ENCODE measurements around the gene TPRG1. TPM values are rescaled to one million over a fixed set of nuclear protein-coding genes. Genes with fewer than 3 reads are reported as not detected.

Gene TPRG1
- total and polyA plus RNA-seq, 2 of the 8 experiments (the other 6 are each of a cell fraction or from before 2014, with no cell fraction given), result 0.37 to 0.47 TPM

DNA sequence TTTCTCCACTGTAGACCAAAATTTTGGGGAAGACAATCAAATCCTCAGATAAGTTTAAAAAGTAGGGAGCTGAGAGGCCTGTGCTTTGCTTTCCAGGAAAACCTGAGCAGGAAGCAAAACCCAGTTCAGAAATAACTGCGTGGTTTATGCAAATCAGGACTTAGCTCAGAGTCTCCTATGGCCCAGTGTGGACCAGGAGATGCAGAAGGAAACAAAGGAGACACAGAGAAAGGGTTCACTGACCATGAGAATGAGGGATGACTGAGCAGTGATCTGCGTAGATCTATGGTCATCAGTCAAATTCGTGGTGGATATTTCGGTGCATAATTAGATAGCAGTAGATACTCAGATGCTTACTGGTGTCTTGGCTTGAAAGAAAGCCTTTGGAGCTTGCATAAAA lies 196.6 kb downstream of the TPRG1 start:
- 0 out of 2 replicates have a peak overlapping the region, but pooled peaks have one; percentile 72 for H2AFZ ChIP-seq (ENCODE audit: low read length)
- peaks cover 0 to 1% (median 0%) of the 10 kb centered on the region in 4 experiments; a peak in 1 of 7 replicates for H3K27me3 ChIP-seq (replicated peaks in 1 of 4; ENCODE audit: control insufficient read depth in 3 of 4, extremely low read depth in 1 of 4, insufficient read depth in 3 of 4, low read length in 3 of 4)
- no peak overlapping the region; the same call in 1 of the 2 replicates for H2BK12ac ChIP-seq (ENCODE audit: low read depth, low read length)
- no peak for DNase-seq (ENCODE audit: low read depth in 1 of 2, low spot score in 2 of 2)
- no peak overlapping the region for H2BK15ac ChIP-seq (ENCODE audit: low read length)
- H3K27ac ChIP-seq (ENCODE audit: low read depth, low read length), result no peak overlapping the region
- no peak overlapping the region for H3K4me3 ChIP-seq (ENCODE audit: extremely low read depth in 1 of 4, insufficient read depth in 2 of 4, low read depth in 3 of 4, low read length in 4 of 4)
- no peaks in the 10 kb centered on the region for H3K79me2 ChIP-seq (ENCODE audit: control insufficient read depth in 1 of 2, insufficient read depth in 2 of 2, low read length in 2 of 2)
- H2BK5ac ChIP-seq (ENCODE audit: low read depth, low read length), result no peak overlapping the region
- no peaks in the 10 kb centered on the region for H3K9me3 ChIP-seq (ENCODE audit: insufficient read depth in 2 of 2, low read depth in 1 of 2, low read length in 1 of 2)
- H3K4ac ChIP-seq (replicated peaks; ENCODE audit: insufficient read length, low read depth, low read length), result no peak overlapping the region
- 90% methylated on average over 4 of the region's 4 CpGs; no CpG with 5 or more reads in 1 of the 2 experiments for WGBS, 2 experiments (ENCODE audit: extremely low coverage in 1 of 2, insufficient coverage in 1 of 2, insufficient read length in 1 of 2, insufficient replicate concordance in 2 of 2, low coverage in 1 of 2, low lambda C conversion rate in 2 of 2, missing lambda C conversion rate in 1 of 2)
- no peak overlapping the region for H2AK5ac ChIP-seq (ENCODE audit: low read depth, low read length)
- H3K56ac ChIP-seq (replicated peaks; ENCODE audit: insufficient read length, low read depth, low read length), result no peak overlapping the region
- H3K18ac ChIP-seq (ENCODE audit: extremely low read depth, low read length), result 0 out of 2 replicates have a peak overlapping the region, but pooled peaks have one; percentile 1
- H2BK120ac ChIP-seq (replicated peaks; ENCODE audit: low read depth, low read length), result peak overlapping the region; percentile 30
- H3K14ac ChIP-seq (ENCODE audit: insufficient read length), result no peak overlapping the region
- no peak overlapping the region; a peak in 1 of 4 replicates for H3K4me2 ChIP-seq (ENCODE audit: insufficient read depth in 1 of 2, low read depth in 2 of 2, low read length in 2 of 2)
- H3K4me1 ChIP-seq (replicated peaks in 1 of 4; ENCODE audit: control insufficient read depth in 3 of 4, insufficient read depth in 4 of 4, low read length in 3 of 4), result peaks cover 0 to 6% (median 0%) of the 10 kb centered on the region in 4 experiments; a peak in 1 of 7 replicates
- H4K5ac ChIP-seq (ENCODE audit: insufficient read length, low read depth, low read length), result no peak overlapping the region
- no peak overlapping the region for H3K23ac ChIP-seq (ENCODE audit: insufficient read length)
- no peak overlapping the region for H4K91ac ChIP-seq (replicated peaks; ENCODE audit: insufficient read length, low read length)
- ChIA-PET CTCF (ENCODE audit: partially characterized antibody) (interaction anchor here (0.6 to 1.3 kb wide), 4 partner anchors 17 to 326 kb away, joined by 3 to 4 read pairs (median 4); no protein-coding TSS in a partner anchor), POLR2A (ENCODE audit: partially characterized antibody) (interaction anchor here (2.0 kb wide), 1 partner anchor 13 kb away, joined by 4 read pairs; no protein-coding TSS in a partner anchor)
- no peak overlapping the region for H4K8ac ChIP-seq (ENCODE audit: extremely low read depth, insufficient read depth, low read length)
- no peaks in the 10 kb centered on the region for H3K23me2 ChIP-seq (ENCODE audit: low read depth, low read length)
- H3K79me1 ChIP-seq (ENCODE audit: low read depth, low read length), result no peaks in the 10 kb centered on the region
- H4K20me1 ChIP-seq (replicated peaks in 1 of 2; ENCODE audit: control insufficient read depth in 1 of 2, insufficient read depth in 2 of 2, low read length in 2 of 2), result no peaks in the 10 kb centered on the region
- no peaks in the 10 kb centered on the region for H3K36me3 ChIP-seq (ENCODE audit: control insufficient read depth in 2 of 4, insufficient read depth in 4 of 4, low read length in 3 of 4)
- no peak overlapping the region for H3K9ac ChIP-seq (replicated peaks in 1 of 4; ENCODE audit: extremely low read depth in 1 of 4, low read depth in 3 of 4, low read length in 3 of 4)
- FAIRE-seq, result no peak
- no peak overlapping the region for H2BK20ac ChIP-seq (ENCODE audit: low read length)
- TF ChIP-seq CHD2 (IDR thresholded peaks at IDR 0.05; ENCODE audit: low read length), result no peak
- TF ChIP-seq TAF7 (optimal IDR thresholded peaks at IDR 0.05; ENCODE audit: borderline replicate concordance, low read depth, low read length), result no peak
- TF ChIP-seq USF2 (IDR thresholded peaks at IDR 0.05; ENCODE audit: low read length), result no peak
- no peak for TF ChIP-seq BRCA1 (IDR thresholded peaks at IDR 0.05; ENCODE audit: low read depth, low read length)
- no peak for TF ChIP-seq RBBP5 (IDR thresholded peaks at IDR 0.05; ENCODE audit: borderline replicate concordance, low read depth, low read length)
- TF ChIP-seq, protein P1, sequence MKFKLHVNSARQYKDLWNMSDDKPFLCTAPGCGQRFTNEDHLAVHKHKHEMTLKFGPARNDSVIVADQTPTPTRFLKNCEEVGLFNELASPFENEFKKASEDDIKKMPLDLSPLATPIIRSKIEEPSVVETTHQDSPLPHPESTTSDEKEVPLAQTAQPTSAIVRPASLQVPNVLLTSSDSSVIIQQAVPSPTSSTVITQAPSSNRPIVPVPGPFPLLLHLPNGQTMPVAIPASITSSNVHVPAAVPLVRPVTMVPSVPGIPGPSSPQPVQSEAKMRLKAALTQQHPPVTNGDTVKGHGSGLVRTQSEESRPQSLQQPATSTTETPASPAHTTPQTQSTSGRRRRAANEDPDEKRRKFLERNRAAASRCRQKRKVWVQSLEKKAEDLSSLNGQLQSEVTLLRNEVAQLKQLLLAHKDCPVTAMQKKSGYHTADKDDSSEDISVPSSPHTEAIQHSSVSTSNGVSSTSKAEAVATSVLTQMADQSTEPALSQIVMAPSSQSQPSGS (IDR thresholded peaks at IDR 0.05; ENCODE audit: low read length), result no peak
- TF ChIP-seq SRF (IDR thresholded peaks at IDR 0.05; ENCODE audit: low read depth, low read length), result no peak
- TF ChIP-seq SIX5 (IDR thresholded peaks at IDR 0.05; ENCODE audit: low read depth, low read length), result no peak
- TF ChIP-seq CHD1 (IDR thresholded peaks at IDR 0.05; ENCODE audit: low read depth, low read length), result no peak
- no peak for TF ChIP-seq SUZ12 (IDR thresholded peaks at IDR 0.05; ENCODE audit: low read length)
- TF ChIP-seq FOSL1 (IDR thresholded peaks at IDR 0.05; ENCODE audit: insufficient read depth, low read depth, low read length), result no peak

All from H1 (cell line).